GM23248 (cell line): Measurements from ENCODE around the gene SAXO1.

Experiments
- EZH2 ChIP-seq: fragments of 200-600 bp; sonication (generic); IDR thresholded peaks from 2 replicates; pipeline ENCODE4 v1.6.1; 2018; ENCODE audit warnings: antibody characterized with exemption, mild to moderate bottlenecking; ENCODE audit not compliant: insufficient read depth, poor library complexity, severe bottlenecking
- EZH2phosphoT487 ChIP-seq: fragments of 200-600 bp; sonication (generic); IDR thresholded peaks from 2 replicates; pipeline ENCODE4 v1.6.1; 2018; ENCODE audit warnings: antibody characterized with exemption, moderate library complexity, mild to moderate bottlenecking, low read depth; ENCODE audit not compliant: insufficient read depth

- TF ChIP-seq EZH2phosphoT487 (no peak), EZH2 (no peak)
Observed at GRCh38 chr9:19000133-19000532, 32.9 kb downstream of the SAXO1 start.
